Measurements from ENCODE around the gene PTPRK. TPM values are rescaled to one million over a fixed set of nuclear protein-coding genes. Genes with fewer than 3 reads are reported as not detected.

PTPRK gene
- total RNA-seq, 4 donors from 2014 or later, result 7.3 to 22.9 (median 13.0) TPM

DNA sequence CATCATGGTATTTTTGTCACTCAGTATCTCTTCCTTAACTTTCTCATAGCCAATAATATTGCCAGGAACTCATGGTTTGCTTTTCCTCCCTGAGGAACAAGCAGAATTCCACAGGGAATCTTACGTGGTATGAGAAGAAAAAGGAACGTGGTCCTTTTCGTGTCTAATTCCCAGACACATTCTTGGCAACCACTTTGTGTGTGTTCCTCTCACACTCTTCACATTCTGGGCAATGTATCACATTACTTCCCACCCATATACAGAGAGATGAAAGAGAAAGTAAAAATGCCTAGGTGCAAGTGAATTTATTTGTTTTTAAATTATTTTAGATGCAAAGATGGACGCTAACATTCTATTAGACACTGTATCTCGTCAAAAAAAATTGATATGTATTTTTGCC lies 102.7 kb downstream of the PTPRK start:
- Histone ChIP-seq H3K4me3 (no peak overlapping the region), H3K36me3 (no peaks in the 10 kb centered on the region), H3K4me1 (peaks cover 0 to 18% of the 10 kb centered on the region in 2 donors), H3K27me3 (no peaks in the 10 kb centered on the region), H3K27ac (no peak overlapping the region), H3K9me3 (no peaks in the 10 kb centered on the region)
- TF ChIP-seq, protein P1, sequence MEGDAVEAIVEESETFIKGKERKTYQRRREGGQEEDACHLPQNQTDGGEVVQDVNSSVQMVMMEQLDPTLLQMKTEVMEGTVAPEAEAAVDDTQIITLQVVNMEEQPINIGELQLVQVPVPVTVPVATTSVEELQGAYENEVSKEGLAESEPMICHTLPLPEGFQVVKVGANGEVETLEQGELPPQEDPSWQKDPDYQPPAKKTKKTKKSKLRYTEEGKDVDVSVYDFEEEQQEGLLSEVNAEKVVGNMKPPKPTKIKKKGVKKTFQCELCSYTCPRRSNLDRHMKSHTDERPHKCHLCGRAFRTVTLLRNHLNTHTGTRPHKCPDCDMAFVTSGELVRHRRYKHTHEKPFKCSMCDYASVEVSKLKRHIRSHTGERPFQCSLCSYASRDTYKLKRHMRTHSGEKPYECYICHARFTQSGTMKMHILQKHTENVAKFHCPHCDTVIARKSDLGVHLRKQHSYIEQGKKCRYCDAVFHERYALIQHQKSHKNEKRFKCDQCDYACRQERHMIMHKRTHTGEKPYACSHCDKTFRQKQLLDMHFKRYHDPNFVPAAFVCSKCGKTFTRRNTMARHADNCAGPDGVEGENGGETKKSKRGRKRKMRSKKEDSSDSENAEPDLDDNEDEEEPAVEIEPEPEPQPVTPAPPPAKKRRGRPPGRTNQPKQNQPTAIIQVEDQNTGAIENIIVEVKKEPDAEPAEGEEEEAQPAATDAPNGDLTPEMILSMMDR (IDR thresholded peaks at IDR 0.05 in 4 of 5, conservative IDR thresholded peaks at IDR 0.05 in 1 of 5), result no peak
- no peak for TF ChIP-seq POLR2A (IDR thresholded peaks at IDR 0.05)
- in situ Hi-C loops (cut with MboI; ENCODE audit: low sequenced_read_pairs in 4 of 4) (no loop called here), intact Hi-C loops (cut with DNase I; ENCODE audit: low total_unique reads) (no loop called here)
- ATAC-seq (no peak), DNase-seq (no peak)

GRCh38 chr6:128415387-128415786 lies 105.0 kb downstream of the PTPRK start:
- no peak for ATAC-seq
- no peaks in the 10 kb centered on the region for H3K27me3 ChIP-seq
- no peaks in the 10 kb centered on the region for H3K36me3 ChIP-seq
- H3K4me3 ChIP-seq, result no peak overlapping the region
- intact Hi-C loops (cut with DNase I; ENCODE audit: low total_unique reads) (no loop called here), in situ Hi-C loops (cut with MboI; ENCODE audit: low sequenced_read_pairs in 4 of 4) (no loop called here)
- H3K27ac ChIP-seq, result no peak overlapping the region
- no peaks in the 10 kb centered on the region for H3K9me3 ChIP-seq
- no peak for DNase-seq
- peaks cover 0 to 7% of the 10 kb centered on the region in 2 donors for H3K4me1 ChIP-seq
- TF ChIP-seq, protein P1 (IDR thresholded peaks at IDR 0.05 in 4 of 5, conservative IDR thresholded peaks at IDR 0.05 in 1 of 5), result no peak
- no peak for TF ChIP-seq POLR2A (IDR thresholded peaks at IDR 0.05)

DNA sequence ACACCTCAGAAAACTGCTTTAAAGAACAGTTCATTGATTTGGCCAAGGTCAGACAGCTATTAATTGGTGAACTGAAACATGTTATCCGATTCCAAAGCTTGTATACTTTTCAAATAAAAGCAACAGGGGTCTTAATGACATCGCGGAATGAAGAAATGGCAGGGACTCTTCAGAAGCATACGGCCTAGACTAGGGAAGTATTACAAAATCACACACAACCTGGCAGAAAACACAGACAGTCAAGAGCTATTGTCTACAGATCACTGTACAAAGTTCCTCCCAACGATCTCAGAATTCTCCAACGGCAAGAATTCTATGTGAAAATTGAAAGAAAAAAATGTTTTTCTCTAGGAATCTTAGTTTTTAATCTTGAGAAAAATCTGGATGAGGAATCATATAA lies 105.5 kb downstream of the PTPRK start:
- H3K4me1 ChIP-seq, result peaks cover 0 to 7% of the 10 kb centered on the region in 2 donors
- in situ Hi-C loops (cut with MboI; ENCODE audit: low sequenced_read_pairs in 4 of 4), result no loop called here
- no peak overlapping the region for H3K4me3 ChIP-seq
- no peaks in the 10 kb centered on the region for H3K27me3 ChIP-seq
- no peak for ATAC-seq
- H3K27ac ChIP-seq, result no peak overlapping the region
- no peaks in the 10 kb centered on the region for H3K36me3 ChIP-seq
- no peaks in the 10 kb centered on the region for H3K9me3 ChIP-seq
- TF ChIP-seq, protein P1 (IDR thresholded peaks at IDR 0.05 in 4 of 5, conservative IDR thresholded peaks at IDR 0.05 in 1 of 5), result no peak
- TF ChIP-seq POLR2A (IDR thresholded peaks at IDR 0.05), result no peak
- intact Hi-C loops (cut with DNase I; ENCODE audit: low total_unique reads), result no loop called here
- no peak for DNase-seq

GRCh38 chr6:128413291-128413690 lies 107.1 kb downstream of the PTPRK start:
- no peak overlapping the region for H3K4me3 ChIP-seq
- intact Hi-C loops (cut with DNase I; ENCODE audit: low total_unique reads), result no loop called here
- peaks cover 0 to 7% of the 10 kb centered on the region in 2 donors for H3K4me1 ChIP-seq
- in situ Hi-C loops (cut with MboI; ENCODE audit: low sequenced_read_pairs in 4 of 4), result no loop called here
- H3K27me3 ChIP-seq, result no peaks in the 10 kb centered on the region
- H3K36me3 ChIP-seq, result no peaks in the 10 kb centered on the region
- ATAC-seq (no peak), DNase-seq (no peak)
- no peak for TF ChIP-seq POLR2A (IDR thresholded peaks at IDR 0.05)
- TF ChIP-seq, protein P1 (IDR thresholded peaks at IDR 0.05 in 4 of 5, conservative IDR thresholded peaks at IDR 0.05 in 1 of 5), result no peak
- H3K27ac ChIP-seq, result no peak overlapping the region
- H3K9me3 ChIP-seq, result no peaks in the 10 kb centered on the region

DNA sequence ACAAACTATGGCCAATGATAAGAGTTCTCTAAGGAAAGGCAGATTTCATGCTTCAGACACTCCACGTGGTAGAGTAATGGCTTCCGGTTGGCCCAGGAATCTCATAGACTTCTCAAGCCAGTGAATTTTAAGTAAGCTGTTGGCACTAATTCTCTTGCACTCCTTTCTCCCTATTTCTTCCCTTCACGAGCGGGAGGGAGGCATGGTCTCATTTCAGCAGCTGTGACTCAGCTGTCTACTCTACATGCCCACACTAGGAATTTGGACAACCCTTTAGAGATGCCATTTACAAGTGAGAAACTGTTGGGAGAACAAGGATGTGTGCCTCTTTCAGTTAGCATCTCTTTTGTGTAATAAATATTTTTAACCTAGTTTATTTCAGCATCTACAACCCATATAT lies 107.7 kb downstream of the PTPRK start:
- Histone ChIP-seq H3K4me3 (no peak overlapping the region), H3K27me3 (no peaks in the 10 kb centered on the region), H3K4me1 (peaks cover 0 to 3% of the 10 kb centered on the region in 2 donors), H3K27ac (no peak overlapping the region), H3K36me3 (no peaks in the 10 kb centered on the region), H3K9me3 (no peaks in the 10 kb centered on the region)
- ATAC-seq (no peak), DNase-seq (no peak)
- in situ Hi-C loops (cut with MboI; ENCODE audit: low sequenced_read_pairs in 4 of 4), result no loop called here
- TF ChIP-seq POLR2A (IDR thresholded peaks at IDR 0.05), result no peak
- TF ChIP-seq, protein P1 (IDR thresholded peaks at IDR 0.05 in 4 of 5, conservative IDR thresholded peaks at IDR 0.05 in 1 of 5), result no peak
- intact Hi-C loops (cut with DNase I; ENCODE audit: low total_unique reads), result no loop called here
